OCI-LY3 (cell line): ENCODE results near the gene GDE1.

Experiments
- H2AFZ ChIP-seq: fragments of 200-600, 300-600 bp; shearing (Covaris generic); 2 replicates; pipeline ENCODE4 v1.6.0; 2014; ENCODE audit warnings: antibody characterized with exemption, low read depth, low read length
- H3K27ac ChIP-seq: fragments of 200-600, 300-600 bp; sonication (generic); 2 replicates; pipeline ENCODE4 v1.5.1; 2014; ENCODE audit warnings: mild to moderate bottlenecking, low read length, moderate library complexity, mixed read lengths
- H3K27me3 ChIP-seq: fragments of 200-600, 300-600 bp; sonication (generic); 2 replicates; pipeline ENCODE4 v1.6.1; 2014; ENCODE audit warnings: low read depth, low read length, mixed read lengths
- H3K36me3 ChIP-seq: fragments of 200-600, 300-600 bp; sonication (generic); replicated peaks from 2 replicates; pipeline ENCODE3; 2014; ENCODE audit warnings: low read depth, low read length, mixed read lengths
- H3K4me1 ChIP-seq: fragments of 300-600, 200-600 bp; sonication (generic); 2 replicates; pipeline ENCODE4 v1.6.1; 2014; ENCODE audit warnings: low read length, mixed read lengths
- H3K4me2 ChIP-seq: fragments of 200-600, 300-600 bp; sonication (generic); 2 replicates; pipeline ENCODE4 v1.6.1; 2014; ENCODE audit warnings: low read length, mixed read lengths
- H3K4me3 ChIP-seq: fragments of 300-600, 200-600 bp; sonication (generic); 2 replicates; pipeline ENCODE4 v1.5.1; 2014; ENCODE audit warnings: antibody characterized with exemption, mild to moderate bottlenecking, low read length, moderate library complexity
- H3K79me2 ChIP-seq: fragments of 300-600, 200-600 bp; shearing (Covaris generic); 2 replicates; pipeline ENCODE4 v1.6.1; 2014; ENCODE audit warnings: mild to moderate bottlenecking, low read length, mixed read lengths
- H3K9ac ChIP-seq: fragments of 300-600, 200-600 bp; shearing (Covaris generic); 2 replicates; pipeline ENCODE4 v1.6.0; 2014; ENCODE audit warnings: mild to moderate bottlenecking, low read length, moderate library complexity
- H3K9me3 ChIP-seq: fragments of 200-600, 300-600 bp; shearing (Covaris generic); 2 replicates; pipeline ENCODE4 v1.6.1; 2014; ENCODE audit warnings: low read length, mixed read lengths; ENCODE audit not compliant: insufficient read depth
- H4K20me1 ChIP-seq: fragments of 200-600, 300-600 bp; sonication (generic); 2 replicates; pipeline ENCODE4 v1.6.1; 2016; ENCODE audit warnings: low read length, mixed read lengths; ENCODE audit not compliant: insufficient read depth
- EZH2phosphoT487 ChIP-seq: fragments of 200-600 bp; shearing (Covaris generic); IDR thresholded peaks from 2 replicates; pipeline ENCODE4 v1.6.1; 2018; ENCODE audit warnings: antibody characterized with exemption, mixed run types, low read depth
- TF ChIP-seq, protein P1 (sequence below): fragments of 200-600, 300-600 bp; sonication (generic); IDR thresholded peaks from 2 replicates; pipeline ENCODE4 v1.5.1; 2014; ENCODE audit warnings: antibody characterized with exemption, low read length, low read depth

The GDE1 gene

GRCh38 chr16:19525385-19525723, 3.5 kb upstream of the GDE1 start:
- peaks cover 31% of the 10 kb centered on the region for H3K4me1 ChIP-seq
- peaks cover 14% of the 10 kb centered on the region for H3K36me3 ChIP-seq
- TF ChIP-seq, protein P1, sequence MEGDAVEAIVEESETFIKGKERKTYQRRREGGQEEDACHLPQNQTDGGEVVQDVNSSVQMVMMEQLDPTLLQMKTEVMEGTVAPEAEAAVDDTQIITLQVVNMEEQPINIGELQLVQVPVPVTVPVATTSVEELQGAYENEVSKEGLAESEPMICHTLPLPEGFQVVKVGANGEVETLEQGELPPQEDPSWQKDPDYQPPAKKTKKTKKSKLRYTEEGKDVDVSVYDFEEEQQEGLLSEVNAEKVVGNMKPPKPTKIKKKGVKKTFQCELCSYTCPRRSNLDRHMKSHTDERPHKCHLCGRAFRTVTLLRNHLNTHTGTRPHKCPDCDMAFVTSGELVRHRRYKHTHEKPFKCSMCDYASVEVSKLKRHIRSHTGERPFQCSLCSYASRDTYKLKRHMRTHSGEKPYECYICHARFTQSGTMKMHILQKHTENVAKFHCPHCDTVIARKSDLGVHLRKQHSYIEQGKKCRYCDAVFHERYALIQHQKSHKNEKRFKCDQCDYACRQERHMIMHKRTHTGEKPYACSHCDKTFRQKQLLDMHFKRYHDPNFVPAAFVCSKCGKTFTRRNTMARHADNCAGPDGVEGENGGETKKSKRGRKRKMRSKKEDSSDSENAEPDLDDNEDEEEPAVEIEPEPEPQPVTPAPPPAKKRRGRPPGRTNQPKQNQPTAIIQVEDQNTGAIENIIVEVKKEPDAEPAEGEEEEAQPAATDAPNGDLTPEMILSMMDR: no peak
- no peak for TF ChIP-seq EZH2phosphoT487
- peaks cover 47% of the 10 kb centered on the region for H3K79me2 ChIP-seq
- no peak overlapping the region for H2AFZ ChIP-seq
- peak overlapping the region; percentile 84 for H3K9ac ChIP-seq
- H3K27ac ChIP-seq: peak overlapping the region; percentile 54; the same call in 1 of the 2 replicates
- H3K4me3 ChIP-seq: peak overlapping the region; percentile 91
- no peaks in the 10 kb centered on the region for H3K9me3 ChIP-seq
- peak overlapping the region; percentile 86 for H3K4me2 ChIP-seq
- H3K27me3 ChIP-seq: no peaks in the 10 kb centered on the region
- no peaks in the 10 kb centered on the region for H4K20me1 ChIP-seq

DNA sequence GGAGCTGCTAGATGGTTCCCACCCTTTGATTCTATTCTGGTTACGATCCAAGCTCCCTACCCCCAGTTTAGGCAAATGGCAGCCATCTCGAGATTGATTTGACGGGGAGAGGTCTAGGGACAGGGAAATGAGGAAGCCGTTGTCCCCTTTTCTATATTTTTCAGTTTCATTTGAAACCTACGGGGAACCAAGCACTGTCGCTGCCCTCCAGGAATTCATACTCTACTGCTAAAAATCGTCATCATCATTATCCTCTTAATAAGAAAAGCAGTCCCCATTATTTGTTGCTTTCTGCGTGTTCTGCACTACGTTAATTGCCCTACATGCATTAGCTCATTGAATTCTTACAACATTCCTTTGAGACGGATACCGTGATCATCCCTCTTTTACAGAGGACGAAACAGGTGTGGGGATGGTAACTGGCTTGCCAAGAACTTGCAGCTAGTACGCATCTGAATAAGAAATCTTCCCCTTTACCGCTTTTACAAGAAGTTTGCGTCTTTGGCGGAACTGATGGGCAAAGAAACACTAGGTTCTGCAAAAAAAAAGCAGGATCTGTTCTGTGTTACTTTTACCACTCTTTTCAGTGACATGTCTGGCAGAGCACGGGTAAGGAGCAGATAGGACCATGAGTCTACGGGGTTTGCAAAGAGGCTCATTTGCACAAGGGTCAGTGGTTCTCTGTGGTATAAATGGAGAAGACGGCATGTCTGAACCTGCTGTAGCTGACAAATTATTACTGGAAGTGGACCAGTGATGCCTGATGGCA, 2.9 kb upstream of the GDE1 start:
- no peaks in the 10 kb centered on the region for H3K27me3 ChIP-seq
- peaks cover 31% of the 10 kb centered on the region for H3K4me1 ChIP-seq
- H3K27ac ChIP-seq: peak overlapping the region; percentile 54
- H2AFZ ChIP-seq: peak overlapping the region; percentile 24
- H3K9me3 ChIP-seq: no peaks in the 10 kb centered on the region
- H3K9ac ChIP-seq: peak overlapping the region; percentile 84
- no peaks in the 10 kb centered on the region for H4K20me1 ChIP-seq
- no peak for TF ChIP-seq EZH2phosphoT487
- TF ChIP-seq, protein P1: no peak
- peak overlapping the region; percentile 86 for H3K4me2 ChIP-seq
- H3K36me3 ChIP-seq: peaks cover 14% of the 10 kb centered on the region
- H3K4me3 ChIP-seq: peak overlapping the region; percentile 91
- H3K79me2 ChIP-seq: peaks cover 52% of the 10 kb centered on the region

DNA sequence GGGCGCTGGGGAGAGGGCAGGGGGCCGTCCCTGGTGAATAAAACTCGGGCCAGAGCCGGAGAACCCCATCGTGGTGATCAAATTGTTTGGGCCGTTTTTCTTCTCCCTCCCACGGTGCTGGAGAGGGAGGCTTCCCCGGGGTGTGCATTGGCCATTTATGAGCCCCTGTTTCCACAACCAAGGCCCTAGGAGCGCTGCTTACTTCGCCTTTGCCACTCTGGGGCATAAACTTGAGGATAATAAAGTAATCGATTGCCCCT, 2.4 kb upstream of the GDE1 start:
- H3K27ac ChIP-seq: peak overlapping the region; percentile 54
- H3K9ac ChIP-seq: peak overlapping the region; percentile 84
- peaks cover 31% of the 10 kb centered on the region for H3K4me1 ChIP-seq
- peak overlapping the region; percentile 91 for H3K4me3 ChIP-seq
- H3K27me3 ChIP-seq: no peaks in the 10 kb centered on the region
- 0 out of 2 replicates have a peak overlapping the region, but pooled peaks have one; percentile 24 for H2AFZ ChIP-seq
- peaks cover 56% of the 10 kb centered on the region for H3K79me2 ChIP-seq
- H4K20me1 ChIP-seq: no peaks in the 10 kb centered on the region
- peak overlapping the region; percentile 86 for H3K4me2 ChIP-seq
- no peaks in the 10 kb centered on the region for H3K9me3 ChIP-seq
- peaks cover 14% of the 10 kb centered on the region for H3K36me3 ChIP-seq
- TF ChIP-seq, protein P1: no peak
- no peak for TF ChIP-seq EZH2phosphoT487

DNA sequence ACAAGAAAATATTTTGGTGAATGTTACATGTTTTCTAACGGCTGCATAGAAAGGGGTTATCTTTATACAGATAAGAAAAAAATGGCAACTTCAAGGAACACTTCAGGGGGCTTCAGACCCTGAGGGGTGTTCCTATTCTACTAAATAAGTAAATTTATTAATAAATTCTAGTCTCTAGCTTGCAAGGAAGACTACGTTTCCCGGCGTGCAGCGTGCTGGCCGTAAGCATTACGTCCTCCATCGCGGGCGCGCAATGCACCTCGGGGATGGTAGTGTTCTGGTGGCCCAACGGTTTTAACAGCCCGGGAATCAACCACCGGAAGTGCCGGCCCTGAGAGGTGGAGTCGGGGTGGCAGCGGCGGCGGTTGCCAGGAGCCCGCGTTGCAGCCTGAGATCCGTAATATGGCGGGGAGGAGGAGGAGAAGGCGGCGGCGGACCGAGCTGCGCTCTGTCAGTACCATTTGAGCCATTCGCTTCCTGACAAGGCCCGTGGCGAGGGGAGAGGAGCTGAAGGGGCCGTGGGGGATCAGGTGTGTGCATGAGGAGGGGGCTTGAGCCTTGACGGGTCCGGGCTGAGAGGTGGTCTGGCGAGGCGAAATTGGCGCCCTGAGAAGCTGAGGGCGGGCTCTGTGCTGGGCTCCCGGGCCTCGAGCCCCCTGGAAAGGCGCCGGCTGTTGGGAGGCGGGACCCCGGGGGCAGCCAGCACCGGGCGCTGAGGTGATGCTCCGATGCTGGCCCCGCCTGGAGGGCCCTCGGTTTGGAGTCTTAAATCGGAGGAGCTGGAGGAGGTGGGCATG, 1.9 kb upstream of the GDE1 start, which contains the start of gene CCP110:
TSS of gene CCP110 (plus strand) at position 384 of the 797 bp plus-strand sequence. CDS start 3,940 bp downstream, outside the sequence.
- H3K27me3 ChIP-seq: no peaks in the 10 kb centered on the region
- peaks cover 31% of the 10 kb centered on the region for H3K4me1 ChIP-seq
- H3K79me2 ChIP-seq: peaks cover 60% of the 10 kb centered on the region
- no peaks in the 10 kb centered on the region for H3K9me3 ChIP-seq
- H2AFZ ChIP-seq: peak within 1 kb of the TSS; percentile 82
- TF ChIP-seq EZH2phosphoT487: no peak
- TF ChIP-seq, protein P1: no peak
- peak within 1 kb of the TSS; percentile 84 for H3K9ac ChIP-seq
- H3K36me3 ChIP-seq: peaks cover 12% of the 10 kb centered on the region
- no peaks in the 10 kb centered on the region for H4K20me1 ChIP-seq
- H3K27ac ChIP-seq: peak within 1 kb of the TSS; percentile 74
- peak within 1 kb of the TSS; percentile 91 for H3K4me2 ChIP-seq
- H3K4me3 ChIP-seq: peak within 1 kb of the TSS; percentile 91
